Glutamatergic neuron (in vitro differentiated cells): ENCODE results near the gene ARHGAP32. TPM values are rescaled to one million over a fixed set of nuclear protein-coding genes. Genes with fewer than 3 reads are reported as not detected.
A peak's percentile ranks its signal among the peaks of the same experiment; 100 is the strongest.

Experiments used
- DNase-seq: peaks from one replicate; pipeline ENCODE4 v3.0.0; 2022
- H3K27ac Mint-ChIP-seq: one replicate; pipeline ENCODE4 v1.8.0; 2020; ENCODE audit warnings: mild to moderate bottlenecking, mixed read lengths, inconsistent platforms; ENCODE audit not compliant: unreplicated experiment
- H3K27me3 Mint-ChIP-seq: one replicate; pipeline ENCODE4 v1.8.0; 2020; ENCODE audit warnings: mild to moderate bottlenecking, moderate library complexity, mixed read lengths, inconsistent platforms; ENCODE audit not compliant: unreplicated experiment
- H3K36me3 Mint-ChIP-seq: one replicate; pipeline ENCODE4 v1.8.0; 2020; ENCODE audit warnings: mild to moderate bottlenecking, mixed read lengths, inconsistent platforms; ENCODE audit not compliant: unreplicated experiment
- H3K4me1 Mint-ChIP-seq: one replicate; pipeline ENCODE4 v1.8.0; 2020; ENCODE audit warnings: mild to moderate bottlenecking, low read depth, mixed read lengths, inconsistent platforms; ENCODE audit not compliant: unreplicated experiment
- H3K4me3 Mint-ChIP-seq: one replicate; pipeline ENCODE4 v1.8.0; 2020; ENCODE audit warnings: mild to moderate bottlenecking, mixed read lengths, inconsistent platforms; ENCODE audit not compliant: unreplicated experiment
- H3K9me3 Mint-ChIP-seq: one replicate; pipeline ENCODE4 v1.8.0; 2020; ENCODE audit warnings: mild to moderate bottlenecking, moderate library complexity, mixed read lengths, inconsistent platforms; ENCODE audit not compliant: unreplicated experiment
- total RNA-seq: library from RNA; stranded (reverse); fragmentation: NEBNext Ultra II Directional; extraction: Animal tissue kit (Norgen Biotek cat#: 25700); gene quantifications from one replicate; pipeline ENCODE4 v1.2.1, GENCODE V29; 2021; ENCODE audit not compliant: unreplicated experiment
- TF ChIP-seq, protein P1 (sequence below): fragments of 200-600 bp; sonication (generic); IDR thresholded peaks from one replicate; pipeline ENCODE4 v1.5.0; 2021; ENCODE audit not compliant: partially characterized antibody, unreplicated experiment

The ARHGAP32 gene
- total RNA-seq, 1 donor from 2014 or later: 45.3 TPM

DNA sequence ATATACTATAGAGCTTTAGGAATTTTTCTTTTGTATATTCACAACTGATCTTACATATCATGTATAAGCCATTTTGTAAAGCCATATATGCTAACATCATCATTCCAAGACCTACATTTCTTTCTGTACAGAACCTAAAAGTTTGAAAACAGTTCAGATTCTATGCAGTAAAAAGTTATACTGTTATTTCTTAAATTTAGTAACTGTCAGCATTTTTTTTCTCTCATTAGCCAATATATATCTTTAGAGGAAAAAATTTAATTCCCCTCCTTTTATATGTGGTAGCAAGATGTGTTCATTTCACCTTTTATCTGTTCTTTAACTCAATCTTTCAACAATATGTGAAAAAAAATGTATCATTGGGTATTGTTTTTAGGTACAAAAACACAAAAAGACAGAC is 129.0 kb downstream of the ARHGAP32 start:
- TF ChIP-seq, protein P1, sequence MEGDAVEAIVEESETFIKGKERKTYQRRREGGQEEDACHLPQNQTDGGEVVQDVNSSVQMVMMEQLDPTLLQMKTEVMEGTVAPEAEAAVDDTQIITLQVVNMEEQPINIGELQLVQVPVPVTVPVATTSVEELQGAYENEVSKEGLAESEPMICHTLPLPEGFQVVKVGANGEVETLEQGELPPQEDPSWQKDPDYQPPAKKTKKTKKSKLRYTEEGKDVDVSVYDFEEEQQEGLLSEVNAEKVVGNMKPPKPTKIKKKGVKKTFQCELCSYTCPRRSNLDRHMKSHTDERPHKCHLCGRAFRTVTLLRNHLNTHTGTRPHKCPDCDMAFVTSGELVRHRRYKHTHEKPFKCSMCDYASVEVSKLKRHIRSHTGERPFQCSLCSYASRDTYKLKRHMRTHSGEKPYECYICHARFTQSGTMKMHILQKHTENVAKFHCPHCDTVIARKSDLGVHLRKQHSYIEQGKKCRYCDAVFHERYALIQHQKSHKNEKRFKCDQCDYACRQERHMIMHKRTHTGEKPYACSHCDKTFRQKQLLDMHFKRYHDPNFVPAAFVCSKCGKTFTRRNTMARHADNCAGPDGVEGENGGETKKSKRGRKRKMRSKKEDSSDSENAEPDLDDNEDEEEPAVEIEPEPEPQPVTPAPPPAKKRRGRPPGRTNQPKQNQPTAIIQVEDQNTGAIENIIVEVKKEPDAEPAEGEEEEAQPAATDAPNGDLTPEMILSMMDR: no peak
- H3K27ac Mint-ChIP-seq: no peak overlapping the region
- no peaks in the 10 kb centered on the region for H3K27me3 Mint-ChIP-seq
- no peaks in the 10 kb centered on the region for H3K9me3 Mint-ChIP-seq
- no peaks in the 10 kb centered on the region for H3K4me1 Mint-ChIP-seq
- no peak for DNase-seq
- no peak overlapping the region for H3K4me3 Mint-ChIP-seq
- H3K36me3 Mint-ChIP-seq: no peaks in the 10 kb centered on the region

DNA sequence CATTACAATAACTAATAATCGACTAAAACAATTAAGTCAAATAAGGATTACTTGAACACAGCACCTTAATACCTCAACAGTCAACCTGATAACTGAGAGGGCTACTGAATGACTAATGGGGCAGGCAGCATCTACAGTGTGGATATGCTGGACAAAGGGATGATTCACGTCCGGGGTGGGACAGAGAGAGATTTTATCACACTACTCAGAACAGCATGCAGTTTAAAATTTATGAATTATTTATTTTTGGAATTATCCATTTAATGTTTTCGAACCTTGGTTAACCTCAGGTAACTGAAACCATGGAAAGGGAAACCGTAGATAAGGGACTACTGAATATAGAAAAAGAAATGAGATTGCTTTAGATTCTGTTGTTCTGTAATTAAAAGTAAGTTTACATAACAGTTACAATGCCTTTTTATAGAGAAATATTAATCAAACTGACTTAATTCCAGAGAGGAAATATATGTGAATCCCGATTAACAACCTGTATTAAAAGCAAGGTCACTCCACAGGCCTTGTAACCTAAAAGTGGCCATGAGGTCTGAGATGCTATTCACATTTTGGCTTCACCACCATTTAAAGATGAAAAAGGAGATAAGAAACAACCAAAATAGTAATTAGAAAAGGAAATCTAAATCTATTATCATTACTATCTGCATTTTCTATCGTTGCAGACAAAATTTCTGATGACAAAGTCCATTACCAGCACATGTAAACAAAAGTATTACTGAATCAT is 130.5 kb downstream of the ARHGAP32 start:
- Mint-ChIP-seq H3K36me3 (no peaks in the 10 kb centered on the region), H3K27ac (no peak overlapping the region), H3K27me3 (no peaks in the 10 kb centered on the region), H3K9me3 (no peaks in the 10 kb centered on the region), H3K4me3 (no peak overlapping the region), H3K4me1 (no peaks in the 10 kb centered on the region)
- DNase-seq: no peak
- TF ChIP-seq, protein P1: no peak

DNA sequence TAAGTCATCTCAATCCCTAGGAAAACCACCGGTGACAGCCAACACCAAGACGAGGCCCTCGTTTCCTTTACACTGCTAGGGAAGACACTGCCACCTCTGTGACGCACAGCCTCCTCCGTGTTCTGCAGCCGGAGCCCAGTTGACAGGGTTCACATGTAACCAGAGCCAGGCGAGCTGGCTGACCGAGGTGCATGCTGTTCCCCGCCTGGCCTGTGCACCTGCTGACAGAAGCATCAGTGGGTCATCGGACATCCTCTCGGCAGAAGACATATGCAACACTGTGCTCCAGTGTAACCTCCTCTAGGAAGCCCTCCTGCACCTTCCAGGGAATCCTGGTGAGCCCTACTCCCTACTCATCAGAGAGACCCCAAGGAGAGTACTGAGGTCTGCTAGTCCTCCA is 135.2 kb downstream of the ARHGAP32 start:
- H3K9me3 Mint-ChIP-seq: no peaks in the 10 kb centered on the region
- H3K4me3 Mint-ChIP-seq: no peak overlapping the region
- peak overlapping the region; percentile 18 for H3K27ac Mint-ChIP-seq
- TF ChIP-seq, protein P1: no peak
- H3K4me1 Mint-ChIP-seq: peaks cover 10% of the 10 kb centered on the region
- H3K27me3 Mint-ChIP-seq: no peaks in the 10 kb centered on the region
- no peak for DNase-seq
- no peaks in the 10 kb centered on the region for H3K36me3 Mint-ChIP-seq

DNA sequence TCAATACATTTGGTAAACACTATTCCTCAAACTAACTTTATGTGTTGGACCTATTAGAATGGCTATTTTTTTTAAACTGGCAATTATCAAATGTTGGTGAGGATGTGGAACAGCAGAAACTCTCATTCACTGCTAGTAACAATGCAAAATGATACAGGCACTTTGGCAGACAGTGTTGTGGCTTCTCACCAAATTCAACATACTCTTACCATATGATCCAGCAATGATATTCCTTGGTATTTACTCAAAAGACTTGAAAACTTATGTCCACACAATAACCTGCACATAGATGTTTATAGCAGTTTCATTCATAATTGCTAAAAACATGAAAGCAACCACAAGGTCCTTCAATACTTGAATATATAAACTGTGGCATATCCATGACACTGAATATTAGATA is 136.9 kb downstream of the ARHGAP32 start:
- TF ChIP-seq, protein P1: no peak
- no peak for DNase-seq
- Mint-ChIP-seq H3K36me3 (no peaks in the 10 kb centered on the region), H3K4me3 (no peak overlapping the region), H3K27me3 (no peaks in the 10 kb centered on the region), H3K4me1 (peaks cover 10% of the 10 kb centered on the region), H3K9me3 (peaks cover 2% of the 10 kb centered on the region), H3K27ac (no peak overlapping the region)

DNA sequence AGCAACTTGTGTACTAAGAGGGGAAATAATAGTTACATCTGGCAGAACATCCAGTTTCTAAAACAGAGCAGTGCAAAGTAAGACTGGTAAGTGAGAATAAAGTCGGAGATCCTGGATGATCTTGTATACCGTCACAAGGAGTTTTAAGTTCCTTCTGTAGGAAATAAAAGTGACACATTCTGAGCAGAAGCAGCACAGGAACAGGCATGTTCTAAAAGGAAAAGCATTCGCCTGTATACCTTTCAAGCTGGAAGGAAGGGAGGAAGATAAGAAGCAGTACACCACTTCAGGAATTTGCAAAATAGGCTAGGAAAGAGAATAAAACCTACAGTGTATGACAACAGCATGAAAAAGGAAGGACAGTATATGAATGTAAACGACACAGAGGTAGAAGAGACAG is 143.2 kb downstream of the ARHGAP32 start:
- no peaks in the 10 kb centered on the region for H3K36me3 Mint-ChIP-seq
- TF ChIP-seq, protein P1: no peak
- no peak for DNase-seq
- H3K27ac Mint-ChIP-seq: no peak overlapping the region
- peaks cover 16% of the 10 kb centered on the region for H3K4me1 Mint-ChIP-seq
- no peak overlapping the region for H3K4me3 Mint-ChIP-seq
- H3K27me3 Mint-ChIP-seq: no peaks in the 10 kb centered on the region
- peaks cover 2% of the 10 kb centered on the region for H3K9me3 Mint-ChIP-seq
